MCF 10A (cell line): ENCODE data around the gene GRM6. TPM values are rescaled to one million over a fixed set of nuclear protein-coding genes. Genes with fewer than 3 reads are reported as not detected.

Experiments used
- BruUV-seq: library from RNA; stranded (reverse); fragments of 400-500 nt; replicated peaks from 2 replicates; lab custom pipeline; 2021; lab: Mats Ljungman, UMichigan
- CTCF ChIA-PET: fragments of 300-600 bp; sonication (Branson Sonifier 250); formaldehyde crosslinking; extraction: SDS; loops from one replicate; lab custom pipeline; 2021; ENCODE audit warnings: antibody characterized with exemption, inconsistent platforms; lab: Yijun Ruan, JAX
- POLR2A ChIA-PET: fragments of 300-600, 350-650 bp; sonication (Branson Sonifier 250); formaldehyde crosslinking; extraction: SDS; loops from one replicate; lab custom pipeline; 2020; ENCODE audit warnings: antibody characterized with exemption, inconsistent platforms; lab: Yijun Ruan, JAX
- DNase-seq: peaks from one replicate; pipeline ENCODE4 v3.0.0-alpha.2; 2018; ENCODE audit not compliant: unreplicated experiment
- H3K27ac Mint-ChIP-seq: one replicate; pipeline ENCODE4 v1.8.0; 2022; ENCODE audit warnings: mild to moderate bottlenecking, low read depth, mixed read lengths; ENCODE audit not compliant: unreplicated experiment
- H3K27me3 Mint-ChIP-seq: one replicate; pipeline ENCODE4 v1.8.0; 2022; ENCODE audit warnings: mixed read lengths; ENCODE audit not compliant: insufficient read depth, unreplicated experiment
- H3K36me3 Mint-ChIP-seq: one replicate; pipeline ENCODE4 v1.8.0; 2022; ENCODE audit warnings: mild to moderate bottlenecking, moderate library complexity, mixed read lengths; ENCODE audit not compliant: insufficient read depth, unreplicated experiment
- H3K4me1 Mint-ChIP-seq: one replicate; pipeline ENCODE4 v1.8.0; 2022; ENCODE audit warnings: mixed read lengths; ENCODE audit not compliant: insufficient read depth, unreplicated experiment
- H3K4me3 Mint-ChIP-seq: one replicate; pipeline ENCODE4 v1.8.0; 2022; ENCODE audit warnings: mild to moderate bottlenecking, moderate library complexity, mixed read lengths; ENCODE audit not compliant: unreplicated experiment
- H3K9me3 Mint-ChIP-seq: one replicate; pipeline ENCODE4 v1.8.0; 2022; ENCODE audit warnings: mixed read lengths; ENCODE audit not compliant: unreplicated experiment
- CTCF ChIP-seq: fragments of 200-600 bp; IDR thresholded peaks from one replicate; pipeline ENCODE4 v1.8.0; 2022; ENCODE audit warnings: antibody characterized with exemption, mild to moderate bottlenecking; ENCODE audit not compliant: unreplicated experiment
- intact Hi-C: fragments of 100-400 bp; cut with micrococcal nuclease; formaldehyde crosslinking; loops from 2 replicates; pipeline ENCODE4 v1.14.1; 2022
- total RNA-seq: library from RNA; stranded (reverse); gene quantifications from 2 replicates; pipeline ENCODE4 v1.2.3, GENCODE V29; 2022

The GRM6 gene
- total RNA-seq, 1 experiment from 2014 or later: not detected

- no peak for DNase-seq
- intact Hi-C loops: no loop called here
- Mint-ChIP-seq H3K36me3 (no peaks in the 10 kb centered on the region), H3K27me3 (no peaks in the 10 kb centered on the region), H3K4me3 (no peak overlapping the region), H3K4me1 (no peaks in the 10 kb centered on the region), H3K27ac (no peak overlapping the region), H3K9me3 (peaks cover 38% of the 10 kb centered on the region)
- BruUV-seq: no TSS peak
- peak; percentile 17 for TF ChIP-seq CTCF
- POLR2A ChIA-PET: no interaction called here
- CTCF ChIA-PET: interaction anchor here (0.6 kb wide), 1 partner anchor 272 kb away, joined by 4 read pairs; no protein-coding TSS in a partner anchor
These were observed 13.5 kb upstream of the GRM6 start for GRCh38 chr5:179008667-179009066.

- ChIA-PET CTCF (no interaction called here), POLR2A (no interaction called here)
- H3K4me1 Mint-ChIP-seq: no peaks in the 10 kb centered on the region
- BruUV-seq: no TSS peak
- TF ChIP-seq CTCF: no peak
- H3K27me3 Mint-ChIP-seq: no peaks in the 10 kb centered on the region
- H3K27ac Mint-ChIP-seq: no peak overlapping the region
- peaks cover 44% of the 10 kb centered on the region for H3K9me3 Mint-ChIP-seq
- intact Hi-C loops: no loop called here
- no peaks in the 10 kb centered on the region for H3K36me3 Mint-ChIP-seq
- no peak overlapping the region for H3K4me3 Mint-ChIP-seq
- DNase-seq: no peak
These were observed 11.4 kb upstream of the GRM6 start for GRCh38 chr5:179006564-179006963.

- H3K36me3 Mint-ChIP-seq: no peaks in the 10 kb centered on the region
- no peak overlapping the region for H3K27ac Mint-ChIP-seq
- no TSS peak for BruUV-seq
- DNase-seq: no peak
- TF ChIP-seq CTCF: no peak
- no peaks in the 10 kb centered on the region for H3K27me3 Mint-ChIP-seq
- no peaks in the 10 kb centered on the region for H3K4me1 Mint-ChIP-seq
- ChIA-PET CTCF (interaction anchor here (0.6 kb wide), 1 partner anchor 368 kb away, joined by 3 read pairs; no protein-coding TSS in a partner anchor), POLR2A (no interaction called here)
- H3K9me3 Mint-ChIP-seq: peaks cover 45% of the 10 kb centered on the region
- H3K4me3 Mint-ChIP-seq: no peak overlapping the region
- intact Hi-C loops: no loop called here
These were observed 3.3 kb upstream of the GRM6 start for GRCh38 chr5:178998441-178998840.

- POLR2A ChIA-PET: interaction anchor here (0.5 kb wide), 1 partner anchor 233 kb away, joined by 3 read pairs; no protein-coding TSS in a partner anchor
- H3K27me3 Mint-ChIP-seq: no peaks in the 10 kb centered on the region
- no peaks in the 10 kb centered on the region for H3K4me1 Mint-ChIP-seq
- no peak overlapping the region for H3K27ac Mint-ChIP-seq
- DNase-seq: no peak
- H3K36me3 Mint-ChIP-seq: no peaks in the 10 kb centered on the region
- H3K9me3 Mint-ChIP-seq: peaks cover 44% of the 10 kb centered on the region
- CTCF ChIA-PET: no interaction called here
- TF ChIP-seq CTCF: no peak
- no peak overlapping the region for H3K4me3 Mint-ChIP-seq
- no TSS peak for BruUV-seq
- intact Hi-C loops: no loop called here
These were observed 2.1 kb upstream of the GRM6 start for GRCh38 chr5:178997191-178997590.
